Measurements from ENCODE around the gene C9orf153. TPM values are rescaled to one million over a fixed set of nuclear protein-coding genes. Genes with fewer than 3 reads are reported as not detected.
A peak's percentile ranks its signal among the peaks of the same experiment; 100 is the strongest.

Gene C9orf153
- total and polyA plus RNA-seq, 2 of the 13 experiments (the other 11 are each of a cell fraction or from before 2014, with no cell fraction given): 0.17 to 0.44 TPM

DNA sequence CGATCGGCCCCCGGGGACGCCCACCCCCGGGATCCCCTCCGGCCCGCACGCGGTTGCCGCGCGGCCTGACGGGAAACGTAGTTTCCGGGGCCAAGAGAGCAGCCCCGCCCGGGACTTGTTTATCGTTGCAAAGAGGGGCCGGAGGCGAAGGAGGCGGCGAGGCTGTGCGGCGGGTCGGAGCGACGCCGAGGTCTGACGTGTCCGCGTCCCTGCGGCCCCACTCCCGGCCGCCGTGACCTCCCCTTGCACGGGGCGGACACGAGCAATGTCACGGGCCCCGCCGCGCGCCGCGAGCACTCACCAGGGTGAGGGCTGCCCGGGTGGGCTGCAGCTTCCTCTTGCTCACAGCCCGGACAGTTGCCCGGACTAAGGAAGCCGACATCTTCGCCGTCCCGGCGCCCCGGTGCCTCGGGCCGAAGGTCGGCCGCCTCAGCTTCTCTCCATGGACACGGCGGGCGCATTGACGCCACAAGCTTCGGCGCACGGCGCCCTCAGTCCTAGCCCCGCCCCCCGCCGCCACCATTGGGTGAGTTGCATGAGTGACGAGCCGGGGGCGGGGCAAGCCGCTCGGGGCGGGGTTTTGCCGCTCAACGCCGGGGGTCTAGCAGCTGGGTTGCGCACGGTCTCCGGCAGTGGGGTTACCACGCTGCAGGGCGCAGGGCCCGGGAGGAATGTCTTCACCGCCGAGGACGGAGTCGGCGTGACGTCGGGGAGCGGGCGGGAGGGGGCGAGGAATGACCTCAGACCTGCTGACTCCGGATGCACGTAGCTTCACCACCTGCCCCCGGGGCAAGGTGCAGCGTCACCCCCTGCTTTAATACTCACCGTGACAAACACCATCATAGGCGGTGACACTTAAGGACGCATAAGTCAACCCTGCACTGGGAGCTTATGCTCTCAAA is 22.9 kb upstream of the C9orf153 start, which contains the start of gene ISCA1 (continued):
- TF ChIP-seq REPIN1 (CRISPR knock-in tag; IDR thresholded peaks at IDR 0.05; ENCODE audit: borderline replicate concordance, low read depth) (0 out of 2 replicates have a peak, but pooled peaks have one; percentile 21), NCOA1 (CRISPR knock-in tag; IDR thresholded peaks at IDR 0.05) (peak; percentile 41; the same call in 1 of the 2 replicates), SIX1 (CRISPR knock-in tag; IDR thresholded peaks at IDR 0.05; ENCODE audit: borderline replicate concordance) (no peak), NCOA5 (CRISPR knock-in tag; IDR thresholded peaks at IDR 0.05) (no peak), ZSCAN9 (CRISPR knock-in tag; IDR thresholded peaks at IDR 0.05; ENCODE audit: borderline replicate concordance) (no peak), ZNF510 (CRISPR knock-in tag; IDR thresholded peaks at IDR 0.05; ENCODE audit: low read depth) (no peak), ZNF160 (CRISPR knock-in tag; IDR thresholded peaks at IDR 0.05) (peak; percentile 5; the same call in 1 of the 2 replicates), KLF13 (CRISPR knock-in tag; IDR thresholded peaks at IDR 0.05) (no peak), NFRKB (IDR thresholded peaks at IDR 0.05) (no peak), TMF1 (CRISPR knock-in tag; IDR thresholded peaks at IDR 0.05; ENCODE audit: low read depth) (no peak), HOXA3 (CRISPR knock-in tag; IDR thresholded peaks at IDR 0.05) (peak; percentile 89), KLF9 (CRISPR knock-in tag; IDR thresholded peaks at IDR 0.05; ENCODE audit: low read depth) (no peak), ZNF260 (CRISPR knock-in tag; IDR thresholded peaks at IDR 0.05; ENCODE audit: borderline replicate concordance, low read depth) (no peak), TCF12 (IDR thresholded peaks at IDR 0.05) (no peak), TCF12 (CRISPR knock-in tag; IDR thresholded peaks at IDR 0.05) (0 out of 2 replicates have a peak, but pooled peaks have one; percentile 49), DPF2 (CRISPR knock-in tag; IDR thresholded peaks at IDR 0.05; ENCODE audit: borderline replicate concordance, low read depth) (no peak), RAD21 (CRISPR knock-in tag; IDR thresholded peaks at IDR 0.05) (peak; percentile 45; the same call in 1 of the 2 replicates), TEAD2 (CRISPR knock-in tag; IDR thresholded peaks at IDR 0.05) (no peak), TRIM24 (CRISPR knock-in tag; IDR thresholded peaks at IDR 0.05) (no peak)
- TF ChIP-seq, protein P1, sequence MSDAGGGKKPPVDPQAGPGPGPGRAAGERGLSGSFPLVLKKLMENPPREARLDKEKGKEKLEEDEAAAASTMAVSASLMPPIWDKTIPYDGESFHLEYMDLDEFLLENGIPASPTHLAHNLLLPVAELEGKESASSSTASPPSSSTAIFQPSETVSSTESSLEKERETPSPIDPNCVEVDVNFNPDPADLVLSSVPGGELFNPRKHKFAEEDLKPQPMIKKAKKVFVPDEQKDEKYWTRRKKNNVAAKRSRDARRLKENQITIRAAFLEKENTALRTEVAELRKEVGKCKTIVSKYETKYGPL (CRISPR knock-in tag; IDR thresholded peaks at IDR 0.05): no peak
- TF ChIP-seq, protein P2, sequence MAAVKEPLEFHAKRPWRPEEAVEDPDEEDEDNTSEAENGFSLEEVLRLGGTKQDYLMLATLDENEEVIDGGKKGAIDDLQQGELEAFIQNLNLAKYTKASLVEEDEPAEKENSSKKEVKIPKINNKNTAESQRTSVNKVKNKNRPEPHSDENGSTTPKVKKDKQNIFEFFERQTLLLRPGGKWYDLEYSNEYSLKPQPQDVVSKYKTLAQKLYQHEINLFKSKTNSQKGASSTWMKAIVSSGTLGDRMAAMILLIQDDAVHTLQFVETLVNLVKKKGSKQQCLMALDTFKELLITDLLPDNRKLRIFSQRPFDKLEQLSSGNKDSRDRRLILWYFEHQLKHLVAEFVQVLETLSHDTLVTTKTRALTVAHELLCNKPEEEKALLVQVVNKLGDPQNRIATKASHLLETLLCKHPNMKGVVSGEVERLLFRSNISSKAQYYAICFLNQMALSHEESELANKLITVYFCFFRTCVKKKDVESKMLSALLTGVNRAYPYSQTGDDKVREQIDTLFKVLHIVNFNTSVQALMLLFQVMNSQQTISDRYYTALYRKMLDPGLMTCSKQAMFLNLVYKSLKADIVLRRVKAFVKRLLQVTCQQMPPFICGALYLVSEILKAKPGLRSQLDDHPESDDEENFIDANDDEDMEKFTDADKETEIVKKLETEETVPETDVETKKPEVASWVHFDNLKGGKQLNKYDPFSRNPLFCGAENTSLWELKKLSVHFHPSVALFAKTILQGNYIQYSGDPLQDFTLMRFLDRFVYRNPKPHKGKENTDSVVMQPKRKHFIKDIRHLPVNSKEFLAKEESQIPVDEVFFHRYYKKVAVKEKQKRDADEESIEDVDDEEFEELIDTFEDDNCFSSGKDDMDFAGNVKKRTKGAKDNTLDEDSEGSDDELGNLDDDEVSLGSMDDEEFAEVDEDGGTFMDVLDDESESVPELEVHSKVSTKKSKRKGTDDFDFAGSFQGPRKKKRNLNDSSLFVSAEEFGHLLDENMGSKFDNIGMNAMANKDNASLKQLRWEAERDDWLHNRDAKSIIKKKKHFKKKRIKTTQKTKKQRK (IDR thresholded peaks at IDR 0.05; ENCODE audit: low read length): no peak
- TF ChIP-seq, protein P3, sequence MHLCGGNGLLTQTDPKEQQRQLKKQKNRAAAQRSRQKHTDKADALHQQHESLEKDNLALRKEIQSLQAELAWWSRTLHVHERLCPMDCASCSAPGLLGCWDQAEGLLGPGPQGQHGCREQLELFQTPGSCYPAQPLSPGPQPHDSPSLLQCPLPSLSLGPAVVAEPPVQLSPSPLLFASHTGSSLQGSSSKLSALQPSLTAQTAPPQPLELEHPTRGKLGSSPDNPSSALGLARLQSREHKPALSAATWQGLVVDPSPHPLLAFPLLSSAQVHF (CRISPR knock-in tag; IDR thresholded peaks at IDR 0.05): peak; percentile 73; the same call in 1 of the 2 replicates
- TF ChIP-seq, protein P4, sequence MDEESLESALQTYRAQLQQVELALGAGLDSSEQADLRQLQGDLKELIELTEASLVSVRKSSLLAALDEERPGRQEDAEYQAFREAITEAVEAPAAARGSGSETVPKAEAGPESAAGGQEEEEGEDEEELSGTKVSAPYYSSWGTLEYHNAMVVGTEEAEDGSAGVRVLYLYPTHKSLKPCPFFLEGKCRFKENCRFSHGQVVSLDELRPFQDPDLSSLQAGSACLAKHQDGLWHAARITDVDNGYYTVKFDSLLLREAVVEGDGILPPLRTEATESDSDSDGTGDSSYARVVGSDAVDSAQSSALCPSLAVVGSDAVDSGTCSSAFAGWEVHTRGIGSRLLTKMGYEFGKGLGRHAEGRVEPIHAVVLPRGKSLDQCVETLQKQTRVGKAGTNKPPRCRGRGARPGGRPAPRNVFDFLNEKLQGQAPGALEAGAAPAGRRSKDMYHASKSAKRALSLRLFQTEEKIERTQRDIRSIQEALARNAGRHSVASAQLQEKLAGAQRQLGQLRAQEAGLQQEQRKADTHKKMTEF (CRISPR knock-in tag; IDR thresholded peaks at IDR 0.05): 0 out of 2 replicates have a peak, but pooled peaks have one; percentile 90
